Liver (tissue), 9 donors: ENCODE data around the gene RNPEP. TPM values are rescaled to one million over a fixed set of nuclear protein-coding genes. Genes with fewer than 3 reads are reported as not detected.

Experiments used
- DNase-seq: peaks from one replicate; pipeline ENCODE4 v3.0.0-alpha.2; 2017; ENCODE audit warnings: low spot score
- H3K27ac ChIP-seq, 2 donors: one replicate each; pipeline ENCODE4 v1.7.0; 2013; ENCODE audit warnings: inconsistent platforms in 2 of 2, low read length in 2 of 2, control low read depth in 1 of 2, low read depth in 1 of 2, mild to moderate bottlenecking in 1 of 2
- H3K27me3 ChIP-seq, 4 donors: one replicate each; pipeline versions ENCODE4 v1.6.1 to v1.7.0; 2013; ENCODE audit warnings: low read length in 3 of 4, inconsistent platforms in 1 of 4, mild to moderate bottlenecking in 1 of 4, moderate library complexity in 1 of 4; ENCODE audit not compliant: control insufficient read depth in 4 of 4, insufficient read depth in 4 of 4
- H3K36me3 ChIP-seq, 4 donors: one replicate each; pipeline versions ENCODE4 v1.6.1 to v1.7.0; 2013; ENCODE audit warnings: low read length in 3 of 4, mild to moderate bottlenecking in 3 of 4, low read depth in 1 of 4, moderate library complexity in 1 of 4; ENCODE audit not compliant: control insufficient read depth in 4 of 4, insufficient read depth in 3 of 4
- H3K4me1 ChIP-seq, 4 donors: one replicate each; pipeline versions ENCODE4 v1.6.1 to v1.7.0; 2013; ENCODE audit warnings: low read length in 3 of 4, mild to moderate bottlenecking in 3 of 4, moderate library complexity in 1 of 4; ENCODE audit not compliant: control insufficient read depth in 4 of 4, insufficient read depth in 4 of 4
- H3K4me3 ChIP-seq, 3 donors: one replicate each; pipeline versions ENCODE4 v1.6.1 to v1.7.0; 2013; ENCODE audit warnings: low read length in 3 of 3, control low read depth in 1 of 3, low read depth in 1 of 3, mild to moderate bottlenecking in 1 of 3
- H3K9ac ChIP-seq, 2 donors: one replicate each; pipeline ENCODE4 v1.7.0; 2013; ENCODE audit warnings: low read length in 2 of 2, mild to moderate bottlenecking in 2 of 2, moderate library complexity in 2 of 2, control low read depth in 1 of 2, low read depth in 1 of 2
- H3K9me3 ChIP-seq, 4 donors: one replicate each; pipeline versions ENCODE4 v1.6.1 to v1.7.0; 2013; ENCODE audit warnings: low read length in 3 of 4; ENCODE audit not compliant: control insufficient read depth in 4 of 4
- EGR1 ChIP-seq, 2 donors: IDR thresholded peaks; 2 replicates each; pipeline ENCODE4 v1.6.1; 2016 to 2018; ENCODE audit warnings: antibody characterized with exemption in 2 of 2, low read depth in 2 of 2
- FOXA1 ChIP-seq: IDR thresholded peaks from 2 replicates; pipeline ENCODE4 v1.6.1; 2016; ENCODE audit warnings: antibody characterized with exemption
- FOXA2 ChIP-seq: IDR thresholded peaks from 2 replicates; pipeline ENCODE4 v1.6.1; 2016; ENCODE audit warnings: antibody characterized with exemption
- GABPA ChIP-seq, 2 donors: IDR thresholded peaks in 1 of 2; conservative IDR thresholded peaks in 1 of 2; 2 replicates each; pipeline ENCODE4 v1.6.1; 2016; ENCODE audit warnings: antibody characterized with exemption in 2 of 2, mild to moderate bottlenecking in 1 of 2, moderate library complexity in 1 of 2
- HNF4A ChIP-seq, 2 donors: conservative IDR thresholded peaks; 2 replicates each; pipeline ENCODE4 v1.6.1; 2016; ENCODE audit warnings: antibody characterized with exemption in 2 of 2, mild to moderate bottlenecking in 2 of 2
- HNF4G ChIP-seq: IDR thresholded peaks from 2 replicates; pipeline ENCODE4 v1.6.1; 2016; ENCODE audit warnings: antibody characterized with exemption
- JUND ChIP-seq, 2 donors: IDR thresholded peaks; 2 replicates each; pipeline ENCODE4 v1.6.1; 2016; ENCODE audit warnings: antibody characterized with exemption in 2 of 2
- NR2F2 ChIP-seq: IDR thresholded peaks from 2 replicates; pipeline ENCODE4 v1.6.1; 2016; ENCODE audit warnings: antibody characterized with exemption
- RAD21 ChIP-seq, 2 donors: IDR thresholded peaks; 2 replicates each; pipeline ENCODE4 v1.6.1; 2016; ENCODE audit warnings: antibody characterized with exemption in 2 of 2, mild to moderate bottlenecking in 2 of 2
- REST ChIP-seq: IDR thresholded peaks from 2 replicates; pipeline ENCODE4 v1.6.1; 2016; ENCODE audit warnings: antibody characterized with exemption, mild to moderate bottlenecking
- RXRA ChIP-seq, 2 donors: IDR thresholded peaks; 2 replicates each; pipeline ENCODE4 v1.6.1; 2017 to 2018; ENCODE audit warnings: antibody characterized with exemption in 2 of 2, mild to moderate bottlenecking in 1 of 2
- SP1 ChIP-seq: IDR thresholded peaks from 2 replicates; pipeline ENCODE4 v1.6.1; 2018; ENCODE audit warnings: antibody characterized with exemption, mild to moderate bottlenecking
- TAF1 ChIP-seq: conservative IDR thresholded peaks from 2 replicates; pipeline ENCODE4 v1.6.1; 2016; ENCODE audit warnings: antibody characterized with exemption, mild to moderate bottlenecking
- YY1 ChIP-seq: IDR thresholded peaks from 2 replicates; pipeline ENCODE4 v1.6.1; 2016; ENCODE audit warnings: antibody characterized with exemption, mild to moderate bottlenecking
- ZBTB33 ChIP-seq: IDR thresholded peaks from 2 replicates; pipeline ENCODE4 v1.6.1; 2016; ENCODE audit warnings: antibody characterized with exemption
- WGBS: extraction: QIAGEN DNeasy Blood & Tissue Kit; methylation state at CpG from one replicate; pipeline ENCODE4 v1.1.7; 2013; 5-methylcytosine and 5-hydroxymethylcytosine counted together
- polyA plus RNA-seq, 2 donors: library from polyadenylated mRNA; stranded (reverse) in 1 of 2; unstranded in 1 of 2; fragments of 200-250 nt in 1 of 2; fragments of >200 nt in 1 of 2; fragmentation: Nextera tagmentation in 1 of 2; extraction: Ambion mirVana in 1 of 2; gene quantifications; one replicate each; pipeline versions ENCODE4 v1.2.1 to v1.2.3, GENCODE V29; 2013 to 2015
- total RNA-seq, 2 donors: library from RNA; depleted of rRNA; stranded (reverse); fragments of >200 nt; gene quantifications; one replicate each; pipeline ENCODE4 v1.2.3, GENCODE V29; 2014
- TF ChIP-seq, protein P1 (sequence below): IDR thresholded peaks from 2 replicates; pipeline ENCODE4 v1.6.1; 2016; ENCODE audit warnings: antibody characterized with exemption
- TF ChIP-seq, protein P2 (sequence below): IDR thresholded peaks from 2 replicates; pipeline ENCODE4 v1.6.1; 2016; ENCODE audit warnings: antibody characterized with exemption
- TF ChIP-seq, protein P3 (sequence below): fragments of 150-350 bp; IDR thresholded peaks from 2 replicates; pipeline ENCODE4 v1.5.1; 2017; ENCODE audit warnings: improper control_type of control experiment, low read depth, low read length; ENCODE audit not compliant: missing input control
- donor health status: healthy.
- donor health status: healthy.
- donor health status: healthy.
- donor health status: healthy.
- donor health status: healthy.

Gene RNPEP
- total and polyA plus RNA-seq, 4 donors: 16.3 to 26.5 (median 21.0) TPM

- no peaks in the 10 kb centered on the region for H3K27me3 ChIP-seq
- H3K4me1 ChIP-seq: peaks cover 0 to 17% (median 6%) of the 10 kb centered on the region in 4 donors
- TF ChIP-seq FOXA2 (no peak), REST (no peak), EGR1 (IDR thresholded peaks at IDR 0.05; ENCODE audit: low read depth in 2 of 2) (no peak), SP1 (no peak), RXRA (IDR thresholded peaks at IDR 0.05) (no peak), YY1 (no peak), FOXA1 (no peak), TAF1 (no peak), NR2F2 (no peak), ZBTB33 (no peak)
- TF ChIP-seq, protein P1, sequence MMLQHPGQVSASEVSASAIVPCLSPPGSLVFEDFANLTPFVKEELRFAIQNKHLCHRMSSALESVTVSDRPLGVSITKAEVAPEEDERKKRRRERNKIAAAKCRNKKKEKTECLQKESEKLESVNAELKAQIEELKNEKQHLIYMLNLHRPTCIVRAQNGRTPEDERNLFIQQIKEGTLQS: no peak
- TF ChIP-seq, protein P2, sequence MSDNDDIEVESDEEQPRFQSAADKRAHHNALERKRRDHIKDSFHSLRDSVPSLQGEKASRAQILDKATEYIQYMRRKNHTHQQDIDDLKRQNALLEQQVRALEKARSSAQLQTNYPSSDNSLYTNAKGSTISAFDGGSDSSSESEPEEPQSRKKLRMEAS: no peak
- no peak overlapping the region for H3K9ac ChIP-seq
- H3K4me3 ChIP-seq: no peak overlapping the region
- no peak overlapping the region for H3K27ac ChIP-seq
- H3K9me3 ChIP-seq: no peaks in the 10 kb centered on the region
- H3K36me3 ChIP-seq: no peaks in the 10 kb centered on the region
- DNase-seq: no peak
- 92% methylated on average over 2 of the region's 2 CpGs for WGBS
These were observed 47.3 kb downstream of the RNPEP start for GRCh38 chr1:202029727-202030126.

GRCh38 chr1:202031796-202032195 is 49.3 kb downstream of the RNPEP start:
- Histone ChIP-seq H3K4me3 (no peak overlapping the region), H3K4me1 (peaks cover 0 to 21% (median 9%) of the 10 kb centered on the region in 4 donors), H3K9me3 (no peaks in the 10 kb centered on the region), H3K36me3 (no peaks in the 10 kb centered on the region), H3K9ac (no peak overlapping the region), H3K27ac (peak overlapping the region; percentile 64 to 70), H3K27me3 (no peaks in the 10 kb centered on the region)
- WGBS: 57% methylated on average over 4 of the region's 4 CpGs
- DNase-seq: no peak
- TF ChIP-seq YY1: peak; percentile 18
- TF ChIP-seq ZBTB33: no peak
- peak in 1 of 2 donors; percentile 12 for TF ChIP-seq JUND (IDR thresholded peaks at IDR 0.05)
- no peak for TF ChIP-seq RAD21 (IDR thresholded peaks at IDR 0.05)
- TF ChIP-seq RXRA (IDR thresholded peaks at IDR 0.05): peak; percentile 26 to 30
- no peak for TF ChIP-seq FOXA1
- TF ChIP-seq GABPA (IDR thresholded peaks at IDR 0.05 in 1 of 2, conservative IDR thresholded peaks at IDR 0.05 in 1 of 2): no peak
- no peak for TF ChIP-seq EGR1 (IDR thresholded peaks at IDR 0.05; ENCODE audit: low read depth in 2 of 2)
- TF ChIP-seq NR2F2: no peak
- TF ChIP-seq TAF1: no peak
- peak; percentile 55 for TF ChIP-seq FOXA2
- TF ChIP-seq, protein P2: no peak
- TF ChIP-seq, protein P3, sequence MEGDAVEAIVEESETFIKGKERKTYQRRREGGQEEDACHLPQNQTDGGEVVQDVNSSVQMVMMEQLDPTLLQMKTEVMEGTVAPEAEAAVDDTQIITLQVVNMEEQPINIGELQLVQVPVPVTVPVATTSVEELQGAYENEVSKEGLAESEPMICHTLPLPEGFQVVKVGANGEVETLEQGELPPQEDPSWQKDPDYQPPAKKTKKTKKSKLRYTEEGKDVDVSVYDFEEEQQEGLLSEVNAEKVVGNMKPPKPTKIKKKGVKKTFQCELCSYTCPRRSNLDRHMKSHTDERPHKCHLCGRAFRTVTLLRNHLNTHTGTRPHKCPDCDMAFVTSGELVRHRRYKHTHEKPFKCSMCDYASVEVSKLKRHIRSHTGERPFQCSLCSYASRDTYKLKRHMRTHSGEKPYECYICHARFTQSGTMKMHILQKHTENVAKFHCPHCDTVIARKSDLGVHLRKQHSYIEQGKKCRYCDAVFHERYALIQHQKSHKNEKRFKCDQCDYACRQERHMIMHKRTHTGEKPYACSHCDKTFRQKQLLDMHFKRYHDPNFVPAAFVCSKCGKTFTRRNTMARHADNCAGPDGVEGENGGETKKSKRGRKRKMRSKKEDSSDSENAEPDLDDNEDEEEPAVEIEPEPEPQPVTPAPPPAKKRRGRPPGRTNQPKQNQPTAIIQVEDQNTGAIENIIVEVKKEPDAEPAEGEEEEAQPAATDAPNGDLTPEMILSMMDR: no peak
- TF ChIP-seq REST: no peak
- no peak for TF ChIP-seq HNF4G
- TF ChIP-seq HNF4A (conservative IDR thresholded peaks at IDR 0.05): peak in 1 of 2 donors; percentile 27
